Stomach (tissue), 9 donors: Measurements from ENCODE around the gene MAPK1. TPM values are rescaled to one million over a fixed set of nuclear protein-coding genes. Genes with fewer than 3 reads are reported as not detected.
"Not testable (repeated sequence)": the region's sequence is repeated elsewhere in the genome, so short reads cannot be mapped to it uniquely, and the experiment has no call there.

Experiments used
- DNase-seq, 2 donors: peaks; one replicate each; pipeline versions ENCODE4 v3.0.0 to v3.0.0-alpha.2; 2013 to 2019
- H3K27ac ChIP-seq, 5 donors: fragments of 200-600 bp in 4 of 5; sonication (generic) in 4 of 5; one replicate each; pipeline ENCODE4 v1.5.1; 2013 to 2019; ENCODE audit warnings: mild to moderate bottlenecking in 1 of 5, moderate library complexity in 1 of 5
- H3K27me3 ChIP-seq, 3 donors: fragments of 200-600 bp; sonication (generic); one replicate each; pipeline ENCODE4 v1.5.1; 2017 to 2019; ENCODE audit warnings: mixed run types in 1 of 3
- H3K36me3 ChIP-seq, 4 donors: fragments of 200-600 bp; sonication (generic); 1 replicate in 3 of 4; 2 replicates in 1 of 4; pipeline ENCODE4 v1.5.1; 2016 to 2019
- H3K4me1 ChIP-seq, 4 donors: fragments of 200-600 bp; sonication (generic); one replicate each; pipeline ENCODE4 v1.5.1; 2016 to 2019
- H3K4me3 ChIP-seq, 4 donors: fragments of 200-600 bp; sonication (generic) in 3 of 4; one replicate each; pipeline ENCODE4 v1.5.1; 2016 to 2019; ENCODE audit warnings: mild to moderate bottlenecking in 1 of 4
- H3K9me3 ChIP-seq, 4 donors: fragments of 200-600 bp; sonication (generic); one replicate each; pipeline ENCODE4 v1.5.1; 2016 to 2019
- CTCF ChIP-seq, 7 experiments: fragments of 450-650 bp in 4 of 7; fragments of 200-600 bp in 3 of 7; sonication (generic) in 3 of 7; IDR thresholded peaks; one replicate each; pipeline ENCODE4 v1.5.1; 2016 to 2019; ENCODE audit warnings: antibody characterized with exemption in 7 of 7, control low read depth in 2 of 7, mild to moderate bottlenecking in 1 of 7
- EP300 ChIP-seq: sonication (generic); formaldehyde crosslinking; IDR thresholded peaks from one replicate; pipeline ENCODE4 v1.6.1; 2017; ENCODE audit warnings: antibody characterized with exemption
- POLR2A ChIP-seq, 4 donors: fragments of 450-650 bp; IDR thresholded peaks; one replicate each; pipeline ENCODE4 v1.6.1; 2016; ENCODE audit warnings: antibody characterized with exemption in 4 of 4, control low read depth in 2 of 4, mild to moderate bottlenecking in 1 of 4, moderate library complexity in 1 of 4
- POLR2AphosphoS5 ChIP-seq, 3 donors: sonication (generic); formaldehyde crosslinking; IDR thresholded peaks; one replicate each; pipeline ENCODE4 v1.6.1; 2016; ENCODE audit warnings: antibody characterized with exemption in 3 of 3
- WGBS, 5 donors: extraction: QIAGEN DNeasy Blood & Tissue Kit in 3 of 5; methylation state at CpG; one replicate each; pipeline versions ENCODE4 v1.1.5 to v1.1.7; 2013 to 2018; 5-methylcytosine and 5-hydroxymethylcytosine counted together
- intact Hi-C: fragments of 100-400 bp; cut with DNase I; formaldehyde crosslinking; loops from one replicate; pipeline ENCODE4 v1.15.1; 2023; ENCODE audit warnings: low total_unique reads
- polyA plus RNA-seq, 3 donors: library from polyadenylated mRNA; stranded (reverse); fragments of 200-250 nt; gene quantifications; one replicate each; pipeline ENCODE4 v1.2.3, GENCODE V29; 2013
- total RNA-seq, 5 donors: library from RNA; depleted of rRNA; stranded (reverse); fragments of >200 nt; gene quantifications; one replicate each; pipeline versions ENCODE4 v1.1.0 to v1.2.3, GENCODE V29; 2014 to 2016
- donor health status: healthy with polysubstance abuse.
- donor health status: Bipolar disorder and iron deficiency.
- donor health status: healthy.

Gene MAPK1
- total and polyA plus RNA-seq, 8 donors: 10.4 to 81.6 (median 44.2) TPM

DNA sequence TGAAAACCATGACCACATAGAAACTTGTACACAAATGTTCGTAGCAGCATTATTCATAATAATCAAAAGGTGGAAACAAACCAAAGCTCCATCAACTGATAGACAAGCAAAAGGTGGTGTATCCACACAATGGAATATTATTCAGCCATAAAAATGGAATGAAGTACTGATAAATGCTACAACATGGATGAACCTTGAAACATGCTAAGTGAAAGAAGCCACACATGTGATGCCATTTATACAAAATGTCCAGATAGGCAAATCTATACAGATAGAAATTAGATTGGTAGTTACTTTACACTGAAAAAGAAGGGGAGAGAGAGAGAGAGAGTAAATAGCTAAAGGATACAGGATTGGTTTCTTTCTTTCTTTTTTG is 27.7 kb downstream of the MAPK1 start:
- peaks cover 39 to 76% (median 55%) of the 10 kb centered on the region in 4 donors for H3K4me1 ChIP-seq
- no peaks in the 10 kb centered on the region for H3K27me3 ChIP-seq
- no peak for DNase-seq
- H3K4me3 ChIP-seq: no peak overlapping the region
- no peaks in the 10 kb centered on the region for H3K9me3 ChIP-seq
- WGBS, 5 donors: 85 to 93% (median 88%) methylated on average over 1 of the region's 1 CpG
- intact Hi-C loops: no loop called here
- H3K27ac ChIP-seq: no peak overlapping the region
- H3K36me3 ChIP-seq: no peaks in the 10 kb centered on the region
- TF ChIP-seq POLR2AphosphoS5 (IDR thresholded peaks at IDR 0.05) (no peak), POLR2A (IDR thresholded peaks at IDR 0.05) (no peak), EP300 (no peak), CTCF (IDR thresholded peaks at IDR 0.05) (no peak)

DNA sequence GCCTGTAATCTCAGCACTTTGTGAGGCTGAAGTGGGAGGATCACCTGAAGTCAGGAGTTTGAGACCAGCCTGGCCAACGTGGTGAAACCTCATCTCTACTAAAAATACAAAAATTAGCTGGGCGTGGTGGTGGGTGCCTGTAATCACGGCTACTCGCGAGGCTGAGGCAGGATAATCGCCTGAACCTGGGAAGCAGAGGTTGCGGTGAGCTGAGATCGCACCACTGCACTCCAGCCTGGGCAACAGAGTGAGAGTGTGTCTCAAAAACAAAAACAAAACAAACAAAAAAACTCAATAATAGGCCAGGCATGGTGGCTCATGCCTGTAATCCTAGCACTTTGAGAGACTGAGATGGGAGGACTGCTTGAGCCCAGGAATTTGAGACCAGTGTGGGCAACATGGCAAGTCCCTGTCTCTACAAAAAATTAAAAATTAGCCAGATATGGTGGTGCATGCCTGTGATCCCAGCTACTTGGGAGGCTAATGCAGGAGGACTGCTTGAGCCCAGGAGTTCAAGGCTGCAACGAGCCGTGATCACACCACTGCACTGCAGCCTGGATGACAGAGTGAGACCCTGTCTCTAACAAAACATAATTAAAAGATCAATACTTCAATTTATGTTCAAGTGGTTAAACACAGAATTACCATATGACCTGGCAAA is 28.2 kb downstream of the MAPK1 start:
- H3K9me3 ChIP-seq, H3K4me3 ChIP-seq, H3K36me3 ChIP-seq, H3K27ac ChIP-seq, H3K27me3 ChIP-seq, DNase-seq, intact Hi-C loops: not testable (repeated sequence)
- H3K4me1 ChIP-seq: peaks cover 39 to 77% (median 54%) of the 10 kb centered on the region in 4 donors
- 82 to 90% (median 86%) methylated on average over 10 of the region's 10 CpGs for WGBS, 5 donors

- Histone ChIP-seq H3K27me3 (no peaks in the 10 kb centered on the region), H3K27ac (peak overlapping the region in 4 of 5 donors; percentile 24 to 77 (median 64)), H3K9me3 (no peaks in the 10 kb centered on the region), H3K36me3 (no peaks in the 10 kb centered on the region), H3K4me3 (no peak overlapping the region), H3K4me1 (peaks cover 44 to 81% (median 55%) of the 10 kb centered on the region in 4 donors)
- DNase-seq: peak in 1 of 2 donors; percentile 72
- WGBS, 5 donors: 51 to 66% (median 64%) methylated on average over 4 of the region's 4 CpGs
- intact Hi-C loops: no loop called here
- no peak for TF ChIP-seq CTCF (IDR thresholded peaks at IDR 0.05)
- TF ChIP-seq POLR2AphosphoS5 (IDR thresholded peaks at IDR 0.05): peak in 1 of 3 donors; percentile 14
- no peak for TF ChIP-seq POLR2A (IDR thresholded peaks at IDR 0.05)
- no peak for TF ChIP-seq EP300
Measured at GRCh38 chr22:21837248-21837979, 30.0 kb downstream of the MAPK1 start.

- not testable (repeated sequence) for H3K9me3 ChIP-seq
- peak overlapping the region in 2 of 5 donors; percentile 53 to 77 for H3K27ac ChIP-seq
Measured at GRCh38 chr22:21836486-21836885, 31.0 kb downstream of the MAPK1 start.

GRCh38 chr22:21835378-21835777 is 32.1 kb downstream of the MAPK1 start:
- intact Hi-C loops: no loop called here
- WGBS, 5 donors: 19 to 36% (median 27%) methylated on average over 2 of the region's 2 CpGs
- Histone ChIP-seq H3K36me3 (no peaks in the 10 kb centered on the region), H3K4me1 (peaks cover 49 to 84% (median 64%) of the 10 kb centered on the region in 4 donors), H3K4me3 (no peak overlapping the region), H3K9me3 (no peaks in the 10 kb centered on the region), H3K27me3 (no peaks in the 10 kb centered on the region), H3K27ac (no peak overlapping the region)
- DNase-seq: no peak
- TF ChIP-seq EP300 (no peak), POLR2AphosphoS5 (IDR thresholded peaks at IDR 0.05) (no peak), POLR2A (IDR thresholded peaks at IDR 0.05) (no peak), CTCF (IDR thresholded peaks at IDR 0.05) (no peak)

More at GRCh38 chr22:21836486-21836885, 31.0 kb downstream of the MAPK1 start:
- H3K4me3 ChIP-seq, H3K27me3 ChIP-seq, intact Hi-C loops, DNase-seq, H3K36me3 ChIP-seq: not testable (repeated sequence)
- H3K4me1 ChIP-seq: peaks cover 47 to 81% (median 62%) of the 10 kb centered on the region in 4 donors
- 93 to 97% (median 96%) methylated on average over 15 of the region's 15 CpGs for WGBS, 5 donors
